22Rv1 (cell line): ENCODE results near the gene C20orf173.

Experiments used
- CTCF ChIP-seq: fragments of 450-650 bp; IDR thresholded peaks from 2 replicates; pipeline ENCODE4 v1.5.1; 2017; ENCODE audit warnings: mild to moderate bottlenecking
- ZFX ChIP-seq: fragments of 450-650 bp; IDR thresholded peaks from 2 replicates; pipeline ENCODE4 v1.6.1; 2017; ENCODE audit warnings: antibody characterized with exemption, borderline replicate concordance

GRCh38 chr20:35515949-35516645 lies 13.4 kb downstream of the C20orf173 start:
- TF ChIP-seq CTCF: no peak
- TF ChIP-seq ZFX: no peak
